Measurements from ENCODE around the gene PANX2.

Gene PANX2

DNA sequence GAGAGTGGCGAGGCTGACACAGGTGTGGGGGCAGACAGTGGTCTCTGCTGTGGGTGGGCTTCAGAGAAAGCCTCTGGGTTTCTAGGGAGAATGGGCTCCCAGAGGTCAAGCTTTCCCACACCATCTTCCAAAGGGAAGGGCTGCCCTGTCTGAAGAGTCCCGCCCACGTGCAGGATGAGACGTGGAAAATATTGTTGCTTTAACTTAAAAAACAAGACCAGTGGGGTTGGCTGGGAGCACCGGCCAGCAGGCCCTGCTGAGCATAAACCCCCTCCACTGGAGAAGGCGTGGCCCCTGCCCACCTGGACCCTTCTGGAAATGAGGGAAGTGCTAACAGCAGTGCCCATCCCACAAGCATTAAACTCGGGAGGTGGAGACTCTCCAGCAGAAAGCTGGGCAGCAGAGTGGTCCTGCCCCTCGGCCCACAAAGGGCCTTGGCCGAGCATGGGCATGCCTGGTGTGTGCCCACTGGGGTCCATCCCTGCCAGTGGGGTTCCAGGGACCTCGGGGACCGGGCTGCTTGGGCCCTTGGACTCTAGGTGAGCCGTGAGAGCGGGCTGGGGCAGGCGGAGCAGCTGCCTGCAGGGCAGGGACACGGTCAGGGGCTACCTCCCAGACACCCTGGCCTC is 45.6 kb downstream of the PANX2 start:
- no peak overlapping the region for H3K27ac ChIP-seq
- H3K36me3 ChIP-seq: peaks cover 84% of the 10 kb centered on the region
- no peak for DNase-seq
- no peaks in the 10 kb centered on the region for H3K9me3 ChIP-seq (ENCODE audit: severe bottlenecking)
- TF ChIP-seq, protein P1, sequence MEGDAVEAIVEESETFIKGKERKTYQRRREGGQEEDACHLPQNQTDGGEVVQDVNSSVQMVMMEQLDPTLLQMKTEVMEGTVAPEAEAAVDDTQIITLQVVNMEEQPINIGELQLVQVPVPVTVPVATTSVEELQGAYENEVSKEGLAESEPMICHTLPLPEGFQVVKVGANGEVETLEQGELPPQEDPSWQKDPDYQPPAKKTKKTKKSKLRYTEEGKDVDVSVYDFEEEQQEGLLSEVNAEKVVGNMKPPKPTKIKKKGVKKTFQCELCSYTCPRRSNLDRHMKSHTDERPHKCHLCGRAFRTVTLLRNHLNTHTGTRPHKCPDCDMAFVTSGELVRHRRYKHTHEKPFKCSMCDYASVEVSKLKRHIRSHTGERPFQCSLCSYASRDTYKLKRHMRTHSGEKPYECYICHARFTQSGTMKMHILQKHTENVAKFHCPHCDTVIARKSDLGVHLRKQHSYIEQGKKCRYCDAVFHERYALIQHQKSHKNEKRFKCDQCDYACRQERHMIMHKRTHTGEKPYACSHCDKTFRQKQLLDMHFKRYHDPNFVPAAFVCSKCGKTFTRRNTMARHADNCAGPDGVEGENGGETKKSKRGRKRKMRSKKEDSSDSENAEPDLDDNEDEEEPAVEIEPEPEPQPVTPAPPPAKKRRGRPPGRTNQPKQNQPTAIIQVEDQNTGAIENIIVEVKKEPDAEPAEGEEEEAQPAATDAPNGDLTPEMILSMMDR (IDR thresholded peaks at IDR 0.05; ENCODE audit: low read depth, low read length): no peak
- no peaks in the 10 kb centered on the region for H3K27me3 ChIP-seq (ENCODE audit: insufficient read depth, low read depth, severe bottlenecking)
- no peak overlapping the region for H3K4me3 ChIP-seq (ENCODE audit: low read depth, low read length)

DNA sequence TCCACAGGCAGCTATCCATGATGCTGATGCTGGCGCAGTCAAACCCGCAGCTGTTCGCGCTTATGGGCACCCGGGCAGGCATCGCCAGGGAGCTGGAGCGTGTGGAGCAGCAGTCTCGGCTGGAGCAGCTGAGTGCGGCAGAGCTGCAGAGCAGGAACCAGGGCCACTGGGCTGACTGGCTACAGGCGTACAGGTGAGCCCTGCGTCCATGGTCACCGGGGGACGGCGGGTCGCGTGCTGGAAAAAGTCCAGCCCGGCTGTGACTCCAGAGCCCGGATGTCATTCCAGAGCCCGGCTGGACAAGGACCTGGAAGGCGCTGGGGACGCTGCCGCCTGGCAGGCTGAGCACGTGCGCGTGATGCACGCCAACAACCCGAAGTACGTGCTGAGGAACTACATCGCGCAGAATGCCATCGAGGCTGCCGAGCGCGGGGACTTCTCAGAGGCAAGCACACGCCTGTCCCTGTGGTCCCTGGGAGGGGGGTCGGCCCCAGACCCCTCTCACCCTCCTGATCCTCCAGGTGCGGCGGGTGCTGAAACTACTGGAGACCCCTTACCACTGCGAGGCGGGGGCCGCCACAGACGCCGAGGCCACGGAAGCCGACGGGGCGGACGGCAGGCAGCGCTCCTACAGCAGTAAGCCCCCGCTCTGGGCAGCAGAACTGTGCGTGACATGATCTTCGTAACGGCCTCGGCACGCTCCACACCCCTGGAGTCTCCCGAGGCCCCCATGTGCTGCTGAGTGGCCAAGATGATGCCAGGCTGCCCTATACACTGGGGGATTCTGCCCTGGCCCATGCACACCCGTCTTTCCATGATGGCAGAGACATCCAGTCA is 46.4 kb downstream of the PANX2 start:
- TF ChIP-seq, protein P1 (IDR thresholded peaks at IDR 0.05; ENCODE audit: low read depth, low read length): no peak
- peaks cover 86% of the 10 kb centered on the region for H3K36me3 ChIP-seq
- no peak overlapping the region for H3K4me3 ChIP-seq (ENCODE audit: low read depth, low read length)
- H3K27ac ChIP-seq: no peak overlapping the region
- DNase-seq: no peak
- no peaks in the 10 kb centered on the region for H3K27me3 ChIP-seq (ENCODE audit: insufficient read depth, low read depth, severe bottlenecking)
- no peaks in the 10 kb centered on the region for H3K9me3 ChIP-seq (ENCODE audit: severe bottlenecking)

DNA sequence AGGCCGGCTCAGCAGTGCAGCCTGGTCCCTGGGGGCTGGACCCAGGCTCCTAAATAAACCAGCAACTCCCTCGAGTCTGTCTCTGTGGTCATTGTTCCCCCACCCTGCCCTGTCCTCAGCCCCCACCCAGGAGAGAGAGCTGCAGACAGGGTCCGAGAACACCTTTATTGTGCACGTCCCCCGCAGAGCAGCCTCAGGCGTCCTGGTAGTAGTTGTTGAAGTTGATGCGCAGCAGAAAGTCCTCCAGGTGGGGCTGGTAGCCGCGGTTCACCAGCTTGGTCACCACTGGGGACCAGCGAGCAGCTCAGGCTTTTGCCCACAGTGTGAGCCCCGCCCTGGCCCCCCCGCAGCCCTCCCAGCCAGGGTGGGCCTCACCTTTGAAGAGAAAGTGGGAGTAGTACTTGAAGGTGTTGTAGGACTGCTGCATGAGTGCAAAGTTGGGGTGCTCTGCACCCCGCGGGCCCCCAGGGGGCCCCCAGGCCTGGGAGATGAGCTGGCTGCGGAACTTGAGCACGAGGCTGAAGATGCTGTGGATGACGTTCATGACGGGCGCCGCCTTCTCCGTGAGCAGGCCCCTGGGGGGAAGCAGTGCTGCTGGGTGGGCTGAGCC is 47.1 kb downstream of the PANX2 start:
- DNase-seq: no peak
- no peaks in the 10 kb centered on the region for H3K27me3 ChIP-seq (ENCODE audit: insufficient read depth, low read depth, severe bottlenecking)
- H3K9me3 ChIP-seq (ENCODE audit: severe bottlenecking): no peaks in the 10 kb centered on the region
- TF ChIP-seq, protein P1 (IDR thresholded peaks at IDR 0.05; ENCODE audit: low read depth, low read length): no peak
- no peak overlapping the region for H3K4me3 ChIP-seq (ENCODE audit: low read depth, low read length)
- H3K36me3 ChIP-seq: peaks cover 88% of the 10 kb centered on the region
- no peak overlapping the region for H3K27ac ChIP-seq

DNA sequence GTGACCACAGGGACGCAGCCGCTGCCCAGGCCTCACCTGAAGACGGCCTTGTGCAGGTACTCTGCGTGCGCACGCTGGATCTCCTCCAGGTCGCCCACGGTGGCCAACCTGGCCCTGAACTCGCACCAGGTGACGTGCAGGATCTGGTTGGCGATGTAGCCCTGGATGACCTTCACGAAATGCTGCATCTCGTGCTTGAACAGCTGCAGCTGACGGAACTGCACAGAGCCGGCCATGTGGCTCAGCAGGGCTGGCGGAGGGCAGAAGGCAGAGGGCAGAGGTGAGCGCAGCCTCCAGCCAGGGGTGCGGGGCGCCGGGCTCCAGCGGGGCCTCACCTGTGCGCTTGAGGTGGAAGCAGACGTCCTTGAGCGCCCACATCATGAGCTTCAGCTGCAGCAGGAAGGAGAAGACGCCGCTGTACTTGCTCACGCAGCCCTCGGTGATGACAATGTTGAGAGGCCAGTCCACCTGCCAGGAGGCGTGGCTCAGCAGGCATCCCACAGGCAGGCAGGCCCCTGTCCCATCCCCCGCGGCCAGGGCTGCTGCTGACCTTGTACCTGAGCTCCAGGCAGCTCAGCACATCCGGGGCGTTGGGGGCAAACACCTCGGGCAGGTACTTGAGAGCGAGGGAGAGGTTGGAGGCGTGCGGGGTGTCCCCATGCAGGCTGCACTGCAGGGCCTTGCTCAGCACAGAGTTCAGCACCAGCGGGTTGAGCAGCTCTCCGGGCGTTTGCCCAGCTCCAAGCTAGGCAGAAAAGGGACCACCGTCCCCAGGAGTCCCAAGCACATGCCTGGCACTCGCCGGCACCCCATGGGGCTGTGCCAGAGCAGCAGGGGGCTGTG is 47.8 kb downstream of the PANX2 start:
- peaks cover 89% of the 10 kb centered on the region for H3K36me3 ChIP-seq
- no peaks in the 10 kb centered on the region for H3K27me3 ChIP-seq (ENCODE audit: insufficient read depth, low read depth, severe bottlenecking)
- H3K9me3 ChIP-seq (ENCODE audit: severe bottlenecking): no peaks in the 10 kb centered on the region
- no peak for DNase-seq
- no peak overlapping the region for H3K27ac ChIP-seq
- H3K4me3 ChIP-seq (ENCODE audit: low read depth, low read length): no peak overlapping the region
- TF ChIP-seq, protein P1 (IDR thresholded peaks at IDR 0.05; ENCODE audit: low read depth, low read length): no peak

DNA sequence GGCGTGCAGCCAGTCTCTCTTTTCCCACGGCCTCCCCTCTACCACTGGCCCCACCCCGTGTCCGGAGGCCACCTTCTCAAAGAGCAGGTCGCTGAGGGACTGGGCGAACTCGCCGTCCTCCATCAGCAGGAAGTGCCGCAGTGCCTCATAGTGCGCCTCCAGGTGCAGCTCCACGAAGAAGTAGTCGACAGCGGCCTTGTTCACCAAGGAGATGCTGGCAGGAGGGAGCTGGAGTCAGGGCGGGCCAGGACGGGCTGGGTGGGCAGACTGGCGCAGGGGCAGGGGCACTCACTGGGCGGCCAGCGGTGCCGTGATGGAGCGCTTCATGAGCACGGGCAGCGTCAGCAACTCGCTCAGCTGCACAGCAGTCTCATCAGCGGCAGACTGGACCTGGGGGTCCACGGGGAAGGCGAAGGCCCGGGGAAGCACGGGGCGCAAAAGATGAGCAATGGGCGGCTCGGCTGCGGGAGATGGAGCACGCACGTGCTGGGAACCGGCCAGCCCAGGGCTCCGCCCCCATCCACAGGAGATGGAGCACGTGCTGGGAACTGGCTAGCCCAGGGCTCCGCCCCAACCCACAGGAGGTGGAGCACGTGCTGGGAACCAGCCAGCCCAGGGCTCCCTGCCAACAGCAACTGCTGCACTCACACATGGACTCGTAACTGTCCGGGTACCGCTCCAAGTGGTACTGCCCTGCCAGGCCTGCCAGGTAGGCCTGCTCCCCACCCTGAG is 48.6 kb downstream of the PANX2 start:
- no peaks in the 10 kb centered on the region for H3K27me3 ChIP-seq (ENCODE audit: insufficient read depth, low read depth, severe bottlenecking)
- TF ChIP-seq, protein P1 (IDR thresholded peaks at IDR 0.05; ENCODE audit: low read depth, low read length): no peak
- peaks cover 86% of the 10 kb centered on the region for H3K36me3 ChIP-seq
- DNase-seq: peak; percentile 52
- H3K9me3 ChIP-seq (ENCODE audit: severe bottlenecking): no peaks in the 10 kb centered on the region
- H3K27ac ChIP-seq: no peak overlapping the region
- no peak overlapping the region for H3K4me3 ChIP-seq (ENCODE audit: low read depth, low read length)

Data from WERI-Rb-1 (cell line).